Measurements from ENCODE around the gene NUB1. TPM values are rescaled to one million over a fixed set of nuclear protein-coding genes. Genes with fewer than 3 reads are reported as not detected.

The NUB1 gene
- polyA plus RNA-seq, 3 donors, result 25.0 to 40.6 (median 29.1) TPM

DNA sequence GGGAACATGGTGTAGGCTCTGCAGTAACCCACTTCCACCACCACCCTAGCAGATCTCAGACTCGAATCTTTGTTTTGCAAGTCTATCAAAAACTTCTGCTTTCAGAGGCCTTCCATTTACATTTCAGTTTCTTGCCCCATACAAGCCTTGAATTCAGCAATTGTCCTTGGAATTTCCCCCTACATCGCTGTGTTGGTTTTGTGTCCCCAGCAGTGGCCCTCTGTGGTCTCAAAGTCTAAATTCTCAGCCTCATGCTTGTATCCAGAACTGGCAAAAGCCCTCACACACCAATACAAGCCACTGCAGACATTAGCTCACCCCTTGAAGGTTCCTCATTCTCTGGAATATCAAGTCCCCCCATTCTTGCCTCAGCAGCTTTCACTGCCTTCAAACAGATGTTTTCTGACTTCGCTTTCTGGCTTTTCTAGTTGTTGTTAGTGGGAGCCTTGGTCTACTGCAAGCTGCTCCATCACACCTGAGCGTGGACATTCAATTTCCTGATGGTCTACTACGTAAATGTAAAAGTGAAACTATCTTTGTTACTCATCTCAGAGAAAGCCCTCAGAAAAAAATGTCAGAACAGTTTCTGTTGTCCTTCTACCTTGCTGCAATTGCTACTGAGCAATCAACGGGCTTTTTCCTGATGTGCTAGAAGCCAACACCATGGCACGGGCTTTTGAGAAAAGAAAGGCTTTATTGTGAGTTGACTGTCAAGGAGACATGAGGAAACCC, 1.8 kb upstream of the NUB1 start:
- 51 to 73% (median 52%) methylated on average over 7 of the region's 7 CpGs for WGBS, 3 donors
- H3K27ac ChIP-seq (ENCODE audit: low read depth, low read length), result no peak overlapping the region

- no peak overlapping the region for H3K27ac ChIP-seq (ENCODE audit: low read depth, low read length)
- 54 to 68% (median 62%) methylated on average over 12 of the region's 12 CpGs for WGBS, 3 donors
Measured at GRCh38 chr7:151340794-151341356, 737 bp upstream of the NUB1 start.

DNA sequence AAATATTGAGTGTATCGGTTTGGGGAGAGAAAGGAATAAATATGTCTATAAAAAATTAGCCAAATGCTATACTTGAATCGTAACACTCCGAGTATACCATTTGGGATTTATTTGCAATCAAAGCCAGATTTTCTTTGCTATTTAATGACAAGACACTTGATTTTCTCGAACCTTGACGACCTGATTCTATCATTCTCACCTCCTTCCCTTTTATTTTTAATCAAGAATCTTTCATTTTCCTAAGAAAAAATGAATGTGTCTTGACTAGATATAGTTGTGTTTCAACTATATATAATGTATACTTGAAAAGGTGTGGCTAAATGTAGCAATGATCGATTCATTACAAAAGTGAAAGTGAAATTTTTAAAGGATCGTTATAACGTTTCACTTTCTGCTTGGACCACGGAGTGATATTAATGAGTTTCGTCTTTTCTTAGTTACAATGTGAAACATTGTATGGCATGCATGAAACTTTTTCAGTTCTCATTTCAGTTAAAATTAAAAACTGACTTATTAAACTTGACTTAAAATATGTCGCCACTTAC, 562 bp downstream of the NUB1 start:
- H3K27ac ChIP-seq (ENCODE audit: low read depth, low read length), result no peak overlapping the region
- WGBS, 3 donors, result 2 to 4% (median 3%) methylated on average over 11 of the region's 11 CpGs

DNA sequence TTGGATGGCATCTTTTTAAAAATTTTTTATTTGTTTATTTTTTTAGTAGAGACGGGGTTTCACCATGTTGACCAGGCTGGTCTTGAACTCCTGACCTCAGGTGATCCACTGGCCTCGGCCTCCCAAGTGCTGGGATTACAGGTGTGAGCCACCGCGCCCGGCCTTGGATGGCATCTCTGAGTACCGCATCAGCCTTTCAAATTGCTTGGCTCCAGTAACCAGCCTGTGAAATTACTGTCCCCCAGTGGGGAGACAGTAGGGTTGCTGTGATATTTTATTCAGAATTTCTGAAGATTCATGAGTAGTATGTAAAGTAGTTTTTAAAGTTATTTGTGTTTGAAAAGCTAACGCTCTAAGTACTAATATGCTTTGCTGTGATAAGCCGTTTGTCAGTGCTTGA, 1.2 kb downstream of the NUB1 start:
- WGBS, 3 donors, result 44 to 66% (median 54%) methylated on average over 8 of the region's 8 CpGs
- H3K27ac ChIP-seq (ENCODE audit: low read depth, low read length), result no peak overlapping the region

GRCh38 chr7:151343516-151343915, 1.9 kb downstream of the NUB1 start:
- 95 to 97% (median 95%) methylated on average over 9 of the region's 9 CpGs for WGBS, 3 donors

DNA sequence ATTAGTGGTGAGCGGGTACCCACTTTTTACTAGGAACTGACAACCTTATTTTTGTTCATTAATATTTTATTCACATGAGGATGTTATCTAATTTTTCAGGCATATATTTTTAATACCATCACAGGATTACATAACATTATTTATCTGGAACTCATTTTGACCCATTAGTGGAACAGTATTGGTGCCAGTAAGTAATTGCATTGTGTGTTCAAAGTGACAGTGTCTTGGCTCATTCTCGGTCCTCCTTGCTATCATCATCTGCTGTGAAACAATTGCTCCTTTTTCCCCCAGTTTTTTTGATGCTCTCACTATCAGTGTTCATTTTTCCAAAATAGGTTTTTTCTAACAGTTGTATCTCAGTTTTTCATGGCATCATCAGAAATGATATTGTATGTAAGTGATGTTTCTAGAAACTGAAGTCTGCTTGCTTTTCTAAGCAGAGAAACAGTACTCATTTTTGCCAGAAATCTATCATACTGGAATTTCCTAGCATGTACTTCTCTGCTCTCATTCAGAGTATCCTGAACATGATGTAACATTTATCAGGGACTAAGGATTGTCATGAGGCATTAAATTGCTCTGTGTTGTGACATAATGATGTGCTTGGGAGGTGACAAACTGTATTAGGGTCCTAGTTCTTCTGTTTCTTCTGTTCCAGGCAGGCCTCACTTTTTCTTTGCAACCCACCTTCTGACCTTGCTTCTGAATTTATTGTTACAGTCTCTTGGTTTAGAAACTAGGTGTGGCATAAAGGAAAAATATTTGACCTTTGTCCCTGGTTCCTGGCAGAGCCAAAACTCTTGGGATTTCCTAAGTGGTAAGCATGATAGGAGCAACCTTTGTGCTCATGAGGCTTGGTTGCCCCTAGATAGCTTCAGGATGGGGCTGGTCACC, 4.2 kb downstream of the NUB1 start:
- no peak overlapping the region for H3K27ac ChIP-seq (ENCODE audit: low read depth, low read length)
- 57 to 75% (median 73%) methylated on average over 2 of the region's 2 CpGs for WGBS, 3 donors

More at GRCh38 chr7:151343516-151343915, 1.9 kb downstream of the NUB1 start:
- H3K27ac ChIP-seq (ENCODE audit: low read depth, low read length), result no peak overlapping the region

DNA sequence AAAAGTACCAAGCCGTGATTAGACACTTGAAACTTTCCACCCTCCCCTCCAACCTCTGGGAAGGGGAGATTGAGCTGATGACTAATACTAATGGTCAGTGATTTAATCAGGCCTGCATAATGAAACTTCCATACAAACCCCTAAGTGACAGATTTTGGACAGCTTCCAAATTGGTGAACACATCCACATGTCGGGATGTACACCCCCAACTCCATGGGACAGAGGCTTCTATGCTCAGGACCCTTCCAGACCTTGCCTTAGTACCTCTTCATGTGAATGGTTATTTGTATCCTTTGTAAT, 4.8 kb downstream of the NUB1 start:
- 50 to 67% (median 62%) methylated on average over 2 of the region's 2 CpGs for WGBS, 3 donors
- H3K27ac ChIP-seq (ENCODE audit: low read depth, low read length), result no peak overlapping the region

DNA sequence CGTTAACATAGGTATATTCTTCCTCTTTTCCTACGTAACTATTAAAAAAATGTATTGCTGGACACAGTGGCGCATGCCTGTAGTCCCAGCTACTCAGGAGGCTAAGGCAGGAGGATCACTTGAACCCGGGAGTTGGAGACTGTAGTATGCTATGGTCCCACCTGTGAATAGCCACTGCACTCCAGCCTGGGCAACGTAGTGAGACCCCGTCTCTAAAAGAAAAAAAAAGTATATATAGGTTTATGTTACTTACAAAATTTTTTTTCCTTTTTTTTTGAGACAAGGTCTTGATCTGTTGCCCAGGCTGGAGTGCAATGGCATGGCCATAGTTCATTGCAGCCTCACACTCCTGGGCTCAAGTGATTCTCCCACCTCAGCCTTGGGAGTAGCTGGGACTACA, 5.6 kb downstream of the NUB1 start:
- 93 to 97% (median 95%) methylated on average over 6 of the region's 6 CpGs for WGBS, 3 donors
- H3K27ac ChIP-seq (ENCODE audit: low read depth, low read length), result no peak overlapping the region

DNA sequence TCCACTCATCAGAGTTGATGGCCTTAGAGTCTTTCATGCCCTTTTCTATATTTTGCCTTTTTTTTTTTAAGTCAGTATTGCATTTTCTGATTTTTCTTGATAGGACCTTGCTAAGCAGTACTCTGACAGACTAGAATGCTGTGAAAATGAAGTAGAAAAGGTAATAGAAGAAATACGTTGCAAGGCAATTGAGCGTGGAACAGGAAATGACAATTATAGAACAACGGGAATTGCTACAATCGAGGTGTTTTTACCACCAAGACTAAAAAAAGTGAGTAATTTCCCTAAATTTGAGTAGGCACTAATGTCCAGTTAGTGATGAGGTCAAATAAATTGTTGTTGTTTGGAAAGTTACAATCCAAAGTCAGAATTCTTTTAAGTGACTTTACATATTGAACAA, 7.4 kb downstream of the NUB1 start:
- H3K27ac ChIP-seq (ENCODE audit: low read depth, low read length), result no peak overlapping the region
- 44 to 81% (median 50%) methylated on average over 4 of the region's 4 CpGs for WGBS, 3 donors

DNA sequence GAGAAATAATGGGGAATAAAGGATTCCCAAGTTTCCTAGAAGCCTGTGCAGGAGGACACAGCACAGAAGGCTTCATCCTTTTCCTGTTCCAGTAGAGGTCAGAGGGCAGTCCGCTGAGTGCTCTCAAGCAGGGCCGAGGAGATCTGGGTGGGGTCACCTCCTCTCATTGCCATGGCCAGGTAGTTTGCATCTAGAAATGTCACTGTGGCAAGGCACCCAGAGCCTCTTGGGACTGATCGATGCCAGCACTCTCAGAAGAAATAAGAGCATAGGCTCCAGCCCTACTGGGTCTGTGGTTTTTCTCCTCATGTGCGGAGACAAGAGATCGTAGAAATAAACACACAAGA, 7.9 kb downstream of the NUB1 start:
- peak overlapping the region; percentile 38 for H3K27ac ChIP-seq (ENCODE audit: low read depth, low read length)

DNA sequence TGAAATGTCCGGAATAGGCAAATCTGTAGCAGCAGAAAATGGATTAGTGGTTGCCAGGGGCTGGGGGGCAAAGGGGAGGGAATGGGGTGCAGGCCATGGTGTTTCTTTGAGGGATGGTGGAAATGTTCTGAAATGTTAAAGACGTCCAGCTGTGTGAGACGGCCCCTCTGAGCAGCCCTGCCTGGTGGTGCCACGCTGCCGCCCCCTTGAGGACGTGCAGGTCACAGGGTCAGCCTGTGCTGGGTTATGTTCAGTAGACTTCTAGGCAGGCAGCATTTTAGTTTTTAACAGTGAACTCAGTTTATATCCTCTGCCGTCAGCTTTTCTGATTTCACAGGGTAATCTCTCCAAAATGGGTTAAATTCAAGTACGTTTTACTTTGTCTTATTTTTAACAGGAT, 9.4 kb downstream of the NUB1 start:
- WGBS, 3 donors, result 58 to 67% (median 63%) methylated on average over 8 of the region's 8 CpGs

More for the DNA sequence above, 7.9 kb downstream of the NUB1 start:
- 34 to 53% (median 36%) methylated on average over 5 of the region's 5 CpGs for WGBS, 3 donors

DNA sequence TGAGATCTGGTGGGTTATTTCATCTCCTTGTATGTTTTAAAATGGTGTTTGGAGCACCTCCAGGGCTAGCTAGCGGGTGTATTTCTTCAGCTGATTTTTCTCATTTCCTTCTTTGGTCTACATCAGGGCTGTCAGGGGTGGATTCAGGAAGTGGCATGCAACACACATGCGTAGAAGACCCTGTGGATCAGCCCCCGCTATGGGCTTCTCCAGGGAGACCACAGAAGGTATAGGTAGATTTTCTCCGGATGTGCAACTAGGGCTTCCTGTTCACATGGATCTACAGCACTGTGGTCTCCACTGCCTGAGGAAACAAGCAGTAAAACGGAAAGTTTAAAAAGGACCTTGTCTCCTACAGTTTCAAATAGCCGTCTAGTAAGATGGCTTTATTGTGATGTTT, 10.4 kb downstream of the NUB1 start:
- 46 to 74% (median 53%) methylated on average over 6 of the region's 6 CpGs for WGBS, 3 donors
- no peak overlapping the region for H3K27ac ChIP-seq (ENCODE audit: low read depth, low read length)

More for the DNA sequence above, 9.4 kb downstream of the NUB1 start:
- no peak overlapping the region for H3K27ac ChIP-seq (ENCODE audit: low read depth, low read length)

DNA sequence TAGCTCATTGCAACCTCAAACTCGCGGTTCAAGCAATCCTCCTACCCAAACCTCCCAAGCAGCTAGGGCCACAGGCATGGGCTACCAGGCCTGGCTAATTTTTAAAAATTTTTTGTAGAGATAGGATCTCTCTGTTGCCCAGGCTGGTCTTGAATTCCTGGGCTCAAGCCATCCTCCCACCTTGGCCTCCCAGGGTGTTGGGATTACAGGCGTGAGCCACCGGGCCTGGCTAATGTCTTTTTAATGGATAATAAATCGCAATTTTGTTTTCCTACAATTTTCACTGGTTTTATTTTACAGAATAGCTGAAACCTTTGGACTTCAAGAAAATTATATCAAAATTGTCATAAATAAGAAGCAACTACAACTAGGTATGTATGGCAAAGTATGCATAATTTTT, 10.9 kb downstream of the NUB1 start:
- WGBS, 3 donors, result 68 to 89% (median 77%) methylated on average over 5 of the region's 5 CpGs
- H3K27ac ChIP-seq (ENCODE audit: low read depth, low read length), result no peak overlapping the region

DNA sequence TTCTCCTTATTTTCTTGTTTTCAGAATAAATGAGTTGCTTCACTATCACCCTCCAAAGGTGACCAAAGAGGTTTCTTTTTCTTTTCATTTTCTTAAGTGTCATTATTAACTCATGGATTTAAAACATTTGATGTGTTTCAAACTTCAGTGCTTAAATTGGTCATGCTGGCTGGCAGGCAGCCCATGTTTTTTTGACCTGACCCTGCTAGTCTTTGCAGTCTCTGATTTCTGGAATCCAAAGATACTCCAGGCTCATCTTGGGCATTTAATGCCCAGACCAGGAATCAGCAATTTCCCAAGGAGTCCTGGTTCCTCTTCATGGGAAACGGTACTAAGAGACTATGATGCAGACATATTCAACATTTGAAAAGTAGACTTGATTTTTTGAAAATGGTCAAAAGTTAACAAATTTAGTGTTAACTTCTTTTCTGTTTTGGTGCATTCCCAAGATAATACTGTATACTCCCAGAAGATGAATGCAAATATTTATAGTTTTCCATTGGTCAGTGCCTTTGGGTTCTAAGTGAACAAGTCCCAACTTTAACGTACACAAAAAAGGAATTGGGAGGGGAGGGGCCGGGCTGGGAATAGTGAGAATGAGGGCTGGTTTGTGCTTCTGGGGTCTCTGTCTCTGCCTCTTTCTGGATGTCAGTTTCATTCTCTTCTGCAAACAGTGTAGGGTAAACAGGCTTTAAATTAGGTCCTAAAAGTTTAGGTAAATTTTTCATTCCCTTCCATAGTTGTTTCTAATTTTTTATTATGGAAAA, 19.8 kb downstream of the NUB1 start:
- WGBS, 3 donors, result 84 to 98% (median 86%) methylated on average over 3 of the region's 3 CpGs

GRCh38 chr7:151363182-151363581, 21.6 kb downstream of the NUB1 start:
- WGBS, 3 donors, result 98 to 100% (median 100%) methylated on average over 1 of the region's 1 CpG
- H3K27ac ChIP-seq (ENCODE audit: low read depth, low read length), result no peak overlapping the region

More for the DNA sequence above, 19.8 kb downstream of the NUB1 start:
- no peak overlapping the region for H3K27ac ChIP-seq (ENCODE audit: low read depth, low read length)

DNA sequence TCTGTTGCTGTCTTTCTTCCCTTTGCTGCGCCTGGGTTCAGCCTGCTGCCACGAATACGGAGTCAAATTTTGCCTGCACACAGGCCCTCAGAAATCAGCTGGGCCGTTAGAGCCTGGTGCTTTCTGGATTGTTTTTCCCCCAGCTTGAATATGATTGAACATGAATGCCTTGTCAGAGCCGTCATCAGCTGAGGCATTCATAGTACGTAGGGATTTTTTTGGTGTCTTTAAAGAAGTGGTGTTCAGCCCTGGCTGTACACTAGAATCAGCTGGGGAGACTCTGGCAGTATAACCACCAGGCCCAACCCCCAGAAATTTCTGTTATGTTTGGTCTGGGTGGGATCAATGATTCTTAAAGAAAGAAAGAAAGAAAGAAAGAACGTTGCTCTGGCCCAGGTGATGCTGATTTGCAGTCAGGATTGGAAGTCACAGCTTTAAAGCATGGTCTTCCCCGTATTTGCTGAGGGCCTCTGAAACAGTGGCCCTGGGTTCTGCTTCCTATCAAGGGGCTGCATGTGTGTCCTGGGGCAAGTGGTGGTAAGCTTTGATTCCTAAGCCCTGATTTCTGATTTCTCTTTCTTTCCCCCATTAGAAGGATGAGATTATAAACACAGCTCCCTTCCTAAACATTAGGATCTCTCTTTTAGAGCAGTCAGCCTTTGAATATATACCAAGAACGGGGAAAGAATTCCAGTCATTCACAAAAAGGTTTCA, 24.7 kb downstream of the NUB1 start:
- WGBS, 3 donors, result 66 to 84% (median 77%) methylated on average over 9 of the region's 9 CpGs
- H3K27ac ChIP-seq (ENCODE audit: low read depth, low read length), result no peak overlapping the region

DNA sequence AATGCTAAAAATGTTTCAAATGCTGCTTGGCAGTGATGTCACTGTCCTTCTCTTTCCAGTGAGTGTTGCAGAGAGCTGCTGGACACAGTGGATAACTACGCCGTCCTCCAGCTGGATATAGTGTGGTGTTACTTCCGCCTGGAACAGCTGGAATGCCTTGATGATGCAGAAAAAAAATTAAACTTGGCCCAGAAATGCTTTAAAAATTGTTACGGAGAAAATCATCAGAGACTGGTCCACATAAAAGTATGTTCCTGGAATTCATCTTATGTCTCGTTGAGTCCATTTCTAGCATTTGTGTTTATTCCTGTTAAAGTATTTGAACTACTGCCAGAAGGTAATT, 25.2 kb downstream of the NUB1 start:
- no peak overlapping the region for H3K27ac ChIP-seq (ENCODE audit: low read depth, low read length)
- 48 to 74% (median 60%) methylated on average over 5 of the region's 5 CpGs for WGBS, 3 donors

DNA sequence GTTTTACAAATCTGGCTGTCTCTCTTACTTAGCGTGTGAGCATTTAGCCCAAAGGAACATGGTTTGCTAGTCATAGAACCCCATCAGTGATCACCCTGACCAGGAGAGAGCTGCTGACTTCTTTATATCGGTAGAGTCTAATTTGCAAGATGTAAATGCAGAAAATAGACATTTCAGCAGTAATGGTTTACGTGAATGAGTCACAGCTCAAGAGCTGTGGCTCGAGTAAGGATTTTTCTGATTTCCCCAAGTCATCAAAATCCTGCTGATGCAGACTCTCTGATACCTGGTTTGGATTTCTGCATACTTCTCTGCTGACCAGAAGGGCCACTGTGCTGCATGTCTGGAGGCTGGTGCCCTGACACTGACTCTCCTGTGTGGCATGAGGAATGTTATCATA, 25.7 kb downstream of the NUB1 start:
- WGBS, 3 donors, result 74 to 84% (median 77%) methylated on average over 4 of the region's 4 CpGs
- no peak overlapping the region for H3K27ac ChIP-seq (ENCODE audit: low read depth, low read length)

All from adipose tissue (tissue), 3 donors.